ENCODE measurements around the gene CDH4.
A peak's percentile ranks its signal among the peaks of the same experiment; 100 is the strongest.

The CDH4 gene

DNA sequence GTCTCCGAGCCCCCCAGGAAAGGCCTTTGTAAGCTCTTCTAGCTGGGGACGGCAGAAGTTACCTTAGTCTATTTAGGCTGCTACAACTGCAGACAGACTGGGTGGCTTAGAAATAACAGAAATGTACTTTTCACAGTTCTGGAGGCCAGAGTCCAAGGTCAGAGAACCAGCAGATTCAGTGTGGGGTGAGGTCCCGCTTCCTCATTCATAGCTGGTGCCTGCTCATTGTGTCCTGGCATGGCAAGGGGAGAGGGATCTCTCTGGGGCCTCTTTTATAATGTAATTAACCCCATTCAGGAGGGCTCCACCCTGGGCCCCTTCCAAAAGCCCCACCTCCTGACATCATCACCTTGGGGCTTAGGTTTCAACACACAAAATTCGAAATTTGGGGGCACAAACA, 315.1 kb downstream of the CDH4 start:
- DNase-seq, result no peak

DNA sequence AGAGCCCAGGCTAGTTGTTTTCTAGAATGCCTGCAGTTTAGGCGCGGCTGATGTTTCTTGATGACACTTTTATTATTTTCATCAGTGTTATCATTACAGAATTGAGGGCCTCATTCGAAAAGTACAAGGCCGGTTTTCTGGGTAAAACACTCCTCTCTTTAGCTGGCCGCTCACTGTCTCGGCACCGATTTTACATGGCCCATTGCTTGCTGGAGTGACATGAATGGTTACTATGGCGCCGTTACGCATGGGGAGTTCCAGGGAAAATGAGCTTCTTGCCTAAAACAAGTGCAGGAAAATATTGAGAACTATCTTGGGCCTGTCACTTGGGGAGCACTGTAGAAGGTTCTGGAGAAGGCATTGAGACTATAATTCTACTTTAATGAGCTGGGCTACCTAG, 317.8 kb downstream of the CDH4 start:
- no peak for DNase-seq

DNA sequence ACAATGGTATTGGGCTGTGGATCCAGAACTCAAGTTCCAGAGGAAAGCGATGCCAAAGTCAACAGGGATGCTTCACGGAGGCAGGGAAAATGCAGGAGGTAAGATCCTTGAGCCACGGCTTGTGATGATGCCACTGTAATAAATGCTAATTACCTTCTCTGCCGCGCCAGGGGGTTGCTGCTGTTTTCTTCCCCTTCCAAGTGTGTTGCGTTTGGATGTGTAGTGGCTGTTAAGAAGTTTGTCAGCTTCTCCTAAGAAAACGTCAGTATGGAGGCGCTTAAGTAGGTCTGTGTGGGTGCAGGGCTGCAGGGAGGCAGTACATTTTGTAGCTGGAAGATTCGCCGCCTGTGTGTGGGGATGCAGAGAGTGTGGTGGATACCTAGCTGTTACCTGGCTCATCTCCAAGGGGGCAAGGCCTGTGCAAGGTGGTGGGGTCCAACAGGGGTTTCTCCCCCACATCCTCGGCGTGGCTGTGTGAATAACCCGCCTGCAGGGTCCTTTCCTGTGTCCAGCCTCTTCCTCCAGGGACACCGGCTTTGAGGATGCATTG, 318.7 kb downstream of the CDH4 start:
- DNase-seq, result no peak

- no peak for DNase-seq
These were observed 319.2 kb downstream of the CDH4 start for GRCh38 chr20:61571221-61571620.

DNA sequence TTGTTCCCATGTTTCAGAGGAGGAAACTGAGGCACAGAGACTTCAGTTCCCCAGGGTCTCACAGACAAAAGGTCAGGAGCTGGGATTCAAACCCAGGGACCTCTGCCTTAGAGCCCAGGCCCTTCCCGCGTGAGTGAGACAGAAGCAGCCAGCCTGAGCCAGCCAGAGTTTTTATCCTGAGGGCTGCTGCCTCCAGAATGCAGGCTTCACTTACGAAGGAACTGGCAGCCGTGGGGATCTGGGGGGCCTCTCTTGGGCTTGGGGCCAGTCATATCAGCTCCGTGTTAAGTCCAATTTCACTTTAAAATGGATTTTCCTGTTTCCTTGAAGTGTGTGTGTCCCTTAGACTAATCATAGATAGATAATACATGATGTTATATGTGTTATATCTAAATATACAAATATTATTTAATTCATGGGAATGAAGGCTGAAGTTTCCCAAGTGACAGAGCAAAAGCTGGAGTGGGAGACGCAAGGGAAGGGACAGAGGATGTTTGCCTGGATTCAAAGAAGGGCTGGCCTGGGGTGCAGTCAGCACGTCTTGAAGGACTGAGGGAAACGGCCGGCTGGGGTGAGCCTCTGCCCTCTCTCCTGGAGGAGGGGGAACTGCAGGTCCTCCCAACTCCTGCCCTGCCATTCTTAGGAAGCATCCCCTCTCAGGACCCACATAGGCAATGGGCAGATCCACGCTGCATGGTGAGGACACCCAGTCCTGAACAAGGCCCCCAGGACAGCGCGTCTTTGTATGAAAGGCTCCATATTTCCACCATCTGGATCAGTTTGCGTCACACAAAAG, 320.1 kb downstream of the CDH4 start:
- no peak for DNase-seq

GRCh38 chr20:61572789-61573188, 320.7 kb downstream of the CDH4 start:
- DNase-seq, result no peak

GRCh38 chr20:61573415-61574305, 321.6 kb downstream of the CDH4 start:
- DNase-seq, result no peak

DNA sequence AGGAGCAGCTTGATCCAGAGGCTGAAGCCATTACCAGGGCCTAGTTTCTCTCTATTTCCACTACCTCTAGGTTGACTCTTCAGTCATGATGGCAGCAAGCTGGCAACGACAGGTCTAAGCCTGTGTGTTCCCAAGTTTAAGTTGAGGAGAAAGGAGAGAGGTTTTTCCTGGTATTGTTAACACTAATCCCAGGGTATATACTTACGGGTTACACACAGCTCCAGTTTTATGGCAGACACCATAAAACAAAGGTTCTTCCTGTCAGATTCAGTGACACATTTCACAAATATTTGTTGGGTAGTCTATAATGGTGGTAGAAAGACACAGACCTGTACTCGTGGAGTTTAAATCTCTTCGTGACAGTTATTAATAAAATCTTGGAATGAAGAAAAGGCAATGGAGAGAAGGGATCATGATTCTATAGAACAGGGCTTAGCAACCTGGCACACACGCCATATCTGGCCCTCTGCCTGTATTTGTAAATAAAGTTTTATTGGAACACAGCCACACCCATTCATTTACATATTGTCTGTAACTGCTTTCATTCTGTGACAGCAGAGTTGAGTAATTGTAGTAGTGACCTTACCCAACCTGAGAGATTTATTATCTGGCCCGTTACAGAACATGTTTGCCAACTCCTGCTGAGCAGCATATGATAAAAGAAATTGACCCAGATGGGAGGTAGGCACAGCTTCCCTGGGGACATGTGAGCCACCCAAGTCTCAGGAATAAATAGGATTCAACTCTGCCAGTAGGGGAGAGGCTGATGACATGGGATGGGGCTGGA, 323.3 kb downstream of the CDH4 start:
- DNase-seq, result no peak

DNA sequence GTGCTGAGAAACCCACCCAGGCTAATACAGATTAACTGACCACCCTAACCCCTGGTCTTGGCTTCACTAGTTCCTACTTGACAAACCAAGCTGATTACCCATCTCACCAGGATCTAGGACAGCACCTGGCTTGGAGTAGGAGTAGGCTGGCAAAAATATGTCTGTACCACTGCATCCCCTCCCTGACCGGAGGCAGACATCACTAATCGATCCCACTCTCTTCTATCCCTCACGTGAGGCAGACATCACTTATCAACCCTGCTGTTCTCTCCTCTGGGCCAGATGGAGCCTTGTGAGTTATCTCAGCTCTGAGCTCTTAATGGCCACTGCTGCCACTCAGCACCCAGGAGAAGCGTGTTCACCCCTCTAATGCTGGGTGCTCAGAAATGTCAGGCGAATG, 324.3 kb downstream of the CDH4 start:
- no peak for DNase-seq

GRCh38 chr20:61577065-61577464, 325.0 kb downstream of the CDH4 start:
- DNase-seq, result no peak

- peak; percentile 74 for DNase-seq
These were observed 327.8 kb downstream of the CDH4 start for GRCh38 chr20:61579908-61580307.

DNA sequence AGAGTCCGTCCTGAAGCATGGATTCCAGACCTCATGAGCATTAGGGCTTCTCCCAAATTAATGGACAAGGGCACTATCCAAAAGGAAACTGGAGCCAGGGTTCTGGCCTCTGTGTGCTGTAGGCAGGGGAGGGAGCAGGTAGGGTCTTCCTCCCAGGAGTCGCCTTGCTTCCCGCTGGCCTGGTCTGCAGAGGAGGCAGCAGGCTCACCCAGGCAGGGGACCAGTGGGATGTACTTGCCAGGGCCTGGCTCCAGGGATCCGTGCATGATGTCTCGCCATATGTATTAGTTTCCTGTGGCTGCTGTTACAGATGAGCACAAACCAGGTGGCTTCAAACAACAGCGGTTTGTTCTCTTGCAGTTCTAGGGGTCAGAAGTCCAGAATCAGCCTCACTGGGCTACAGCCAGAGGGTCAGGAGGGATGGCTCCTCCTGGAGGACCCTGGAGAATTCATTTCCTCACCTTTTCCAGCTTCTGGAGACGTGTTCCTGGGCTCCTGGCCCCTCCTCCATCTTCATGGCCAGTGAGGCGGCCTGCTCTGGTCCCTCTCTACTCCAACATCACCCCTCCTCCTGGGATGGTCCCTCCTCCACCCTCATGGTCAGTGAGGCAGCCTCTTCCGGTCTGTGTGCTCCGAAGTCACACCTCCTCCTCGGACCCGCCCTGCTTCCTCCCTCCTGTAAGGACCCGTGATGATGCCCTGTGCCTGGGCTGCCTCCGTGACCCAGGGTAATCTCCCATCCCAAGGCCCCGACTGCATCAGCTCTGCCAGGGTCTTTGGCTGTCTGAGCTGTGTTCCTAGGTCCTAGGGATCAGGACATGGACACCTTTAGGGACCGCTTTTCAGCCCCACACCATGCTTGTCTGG, 329.1 kb downstream of the CDH4 start:
- DNase-seq, result peak; percentile 42

GRCh38 chr20:61581825-61582188, 329.7 kb downstream of the CDH4 start:
- DNase-seq, result no peak

DNA sequence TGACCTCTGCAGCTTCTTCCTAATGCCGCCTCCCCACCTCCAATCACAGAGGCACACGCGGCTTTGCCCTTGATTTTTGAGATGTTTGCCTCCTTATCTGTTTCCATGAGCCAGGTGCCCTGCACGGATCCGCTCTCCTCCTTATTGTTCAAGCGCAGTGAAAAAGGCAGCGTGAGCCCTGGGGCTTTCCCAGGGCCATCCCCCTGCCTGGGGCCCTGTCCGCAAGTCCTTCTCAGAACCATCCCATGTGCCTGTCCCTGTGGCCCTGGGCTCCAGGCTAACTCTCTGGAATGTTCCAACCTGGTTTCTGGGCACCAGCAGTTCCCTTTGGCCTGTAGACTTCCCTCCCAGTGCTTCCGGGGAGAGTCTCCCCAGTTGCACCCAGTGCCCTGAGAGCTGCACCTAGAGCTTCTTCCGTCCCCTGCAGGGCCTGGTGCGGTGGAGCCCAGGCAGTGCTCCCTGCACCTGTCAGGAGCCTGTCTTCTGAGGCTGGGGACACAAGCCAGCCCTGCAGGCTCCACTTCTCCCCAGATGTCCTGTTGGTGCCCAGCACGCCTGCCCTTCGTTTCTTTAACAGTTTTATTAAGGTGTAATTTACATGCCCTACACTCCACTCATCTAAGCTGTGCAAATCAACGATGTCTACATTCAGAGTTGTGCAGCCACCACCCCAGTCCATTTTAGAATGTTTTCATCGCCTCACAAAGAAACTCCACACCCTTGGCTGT, 330.3 kb downstream of the CDH4 start:
- DNase-seq, result peak; percentile 33

DNA sequence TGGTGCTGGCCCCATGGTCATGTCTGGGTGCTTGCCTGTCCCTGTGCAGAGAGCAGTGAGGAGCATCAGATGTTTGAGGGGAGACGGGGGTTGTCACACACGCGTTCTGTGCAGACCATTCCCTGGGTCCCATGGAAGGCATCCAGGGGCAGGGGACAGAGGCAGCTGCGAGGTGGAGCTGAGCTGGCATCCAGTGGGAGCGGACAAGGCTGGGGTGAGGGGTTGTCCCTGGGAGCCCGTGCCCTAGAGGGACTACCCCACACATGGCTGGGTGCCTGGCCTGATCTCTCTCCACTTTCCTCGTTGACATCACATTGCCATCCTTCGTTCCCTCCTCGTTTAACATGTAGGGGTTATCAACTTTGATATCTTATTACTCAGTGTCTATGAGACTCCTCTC, 331.3 kb downstream of the CDH4 start:
- no peak for DNase-seq

- DNase-seq, result no peak
These were observed 332.8 kb downstream of the CDH4 start for GRCh38 chr20:61584851-61585250.

GRCh38 chr20:61585764-61586163, 333.7 kb downstream of the CDH4 start:
- no peak for DNase-seq

DNA sequence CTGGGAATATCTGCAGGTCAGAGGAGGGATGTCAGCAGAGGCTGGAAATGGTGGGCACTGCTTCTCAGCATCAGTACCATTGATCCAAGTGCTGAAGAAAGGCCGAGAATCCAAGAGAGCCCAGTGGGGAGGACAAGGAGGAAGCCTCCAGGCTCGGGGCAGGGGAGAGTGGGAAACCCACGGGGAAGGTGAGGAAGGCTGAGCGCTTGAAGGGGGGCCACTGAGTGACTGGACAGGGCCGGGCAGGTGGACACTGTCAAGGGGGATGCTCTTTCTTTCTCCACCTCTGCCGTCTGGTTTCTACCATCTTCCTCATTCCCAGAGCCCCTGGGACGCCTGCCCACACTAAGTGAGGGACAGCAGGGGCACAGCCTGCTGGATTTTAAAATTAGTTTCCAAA, 335.0 kb downstream of the CDH4 start:
- DNase-seq, result no peak

- no peak for DNase-seq
These were observed 335.7 kb downstream of the CDH4 start for GRCh38 chr20:61587681-61588289.

DNA sequence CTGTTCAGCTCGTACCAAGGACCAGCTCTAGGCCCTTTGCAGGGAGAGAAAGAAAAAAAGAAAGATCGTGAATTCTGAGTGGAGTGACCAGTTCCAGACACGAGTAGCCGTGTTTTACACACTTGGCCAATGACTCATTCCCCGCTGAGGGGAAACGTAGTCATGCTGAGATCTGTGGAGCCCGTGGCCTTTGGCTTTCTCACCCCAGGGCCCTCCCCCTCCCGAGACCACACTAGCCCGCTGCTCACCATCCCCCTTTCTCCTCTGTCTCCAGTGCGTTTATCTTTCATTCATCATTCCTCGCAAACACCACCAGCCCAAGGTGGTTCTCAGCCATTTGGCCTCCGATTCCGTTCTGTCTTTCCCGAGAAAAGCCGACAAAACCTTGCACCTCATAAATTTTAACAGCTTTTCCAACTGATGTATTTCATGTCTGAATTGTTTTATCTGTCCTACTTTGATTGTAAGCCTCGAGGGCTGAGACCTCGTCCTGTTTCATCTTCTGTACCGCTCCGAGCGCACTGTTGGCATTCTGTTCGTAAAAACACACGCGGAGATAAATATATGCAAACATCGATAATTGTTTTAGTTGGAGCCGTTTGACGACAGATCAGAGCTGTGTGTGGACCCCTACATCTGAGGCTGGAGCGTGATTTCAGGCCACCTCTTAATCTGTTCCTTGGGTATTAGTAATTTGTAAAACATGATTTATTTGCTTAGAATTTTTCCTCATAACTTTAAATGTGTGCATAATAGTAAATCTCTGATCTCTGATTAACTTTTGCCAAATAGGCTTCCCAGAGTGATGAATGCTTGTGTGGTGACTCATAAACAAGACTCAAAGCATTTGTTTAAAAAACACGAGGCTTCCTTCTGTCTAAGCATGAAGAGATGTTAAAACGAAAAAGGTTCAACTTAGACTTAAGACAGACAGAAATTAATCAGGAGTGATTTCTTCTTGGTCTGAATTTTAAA, 336.6 kb downstream of the CDH4 start:
- no peak for DNase-seq

Measured in RPMI8226 (cell line).